ENCODE data around the gene PTPRD. TPM values are rescaled to one million over a fixed set of nuclear protein-coding genes. Genes with fewer than 3 reads are reported as not detected.

Gene PTPRD
- total RNA-seq, 2 donors from 2014 or later = 19.6 to 101 TPM

GRCh38 chr9:9186086-9186485 lies 1426.7 kb downstream of the PTPRD start:
- no peak for ATAC-seq (ENCODE audit: insufficient number of reproducible peaks, low FRiP score, low read depth)
- no peak overlapping the region for H3K4me3 ChIP-seq
- no peak overlapping the region for H3K27ac ChIP-seq
- no peaks in the 10 kb centered on the region for H3K9me3 ChIP-seq
- no peaks in the 10 kb centered on the region for H3K4me1 ChIP-seq (ENCODE audit: control insufficient read depth in 1 of 2, low read depth in 2 of 2)
- H3K27me3 ChIP-seq (replicated peaks; ENCODE audit: insufficient read depth) = no peaks in the 10 kb centered on the region
- DNase-seq (ENCODE audit: low spot score) = no peak
- no peak for TF ChIP-seq CTCF (IDR thresholded peaks at IDR 0.05)
- no peaks in the 10 kb centered on the region for H3K36me3 ChIP-seq

GRCh38 chr9:9182431-9182830 lies 1430.4 kb downstream of the PTPRD start:
- H3K36me3 ChIP-seq = no peaks in the 10 kb centered on the region
- no peaks in the 10 kb centered on the region for H3K9me3 ChIP-seq
- no peak overlapping the region for H3K27ac ChIP-seq
- ATAC-seq (ENCODE audit: insufficient number of reproducible peaks, low FRiP score, low read depth) (no peak), DNase-seq (ENCODE audit: low spot score) (no peak)
- no peak for TF ChIP-seq CTCF (IDR thresholded peaks at IDR 0.05)
- H3K4me3 ChIP-seq = no peak overlapping the region
- no peaks in the 10 kb centered on the region for H3K27me3 ChIP-seq (replicated peaks; ENCODE audit: insufficient read depth)
- H3K4me1 ChIP-seq (ENCODE audit: control insufficient read depth in 1 of 2, low read depth in 2 of 2) = no peaks in the 10 kb centered on the region

GRCh38 chr9:9177081-9177480 lies 1435.7 kb downstream of the PTPRD start:
- Histone ChIP-seq H3K4me3 (no peak overlapping the region), H3K9me3 (no peaks in the 10 kb centered on the region), H3K4me1 (ENCODE audit: control insufficient read depth in 1 of 2, low read depth in 2 of 2) (no peaks in the 10 kb centered on the region), H3K27ac (no peak overlapping the region), H3K36me3 (no peaks in the 10 kb centered on the region), H3K27me3 (replicated peaks; ENCODE audit: insufficient read depth) (no peaks in the 10 kb centered on the region)
- TF ChIP-seq CTCF (IDR thresholded peaks at IDR 0.05) = no peak
- ATAC-seq (ENCODE audit: insufficient number of reproducible peaks, low FRiP score, low read depth) (no peak), DNase-seq (ENCODE audit: low spot score) (no peak)

- H3K4me3 ChIP-seq = no peak overlapping the region
- TF ChIP-seq CTCF (IDR thresholded peaks at IDR 0.05) = no peak
- H3K27ac ChIP-seq = no peak overlapping the region
- no peaks in the 10 kb centered on the region for H3K36me3 ChIP-seq
- H3K4me1 ChIP-seq (ENCODE audit: control insufficient read depth in 1 of 2, low read depth in 2 of 2) = no peaks in the 10 kb centered on the region
- H3K27me3 ChIP-seq (replicated peaks; ENCODE audit: insufficient read depth) = no peaks in the 10 kb centered on the region
- H3K9me3 ChIP-seq = no peaks in the 10 kb centered on the region
- ATAC-seq (ENCODE audit: insufficient number of reproducible peaks, low FRiP score, low read depth) (no peak), DNase-seq (ENCODE audit: low spot score) (no peak)
Observed at GRCh38 chr9:9174358-9174757, 1438.4 kb downstream of the PTPRD start.

- ATAC-seq (ENCODE audit: insufficient number of reproducible peaks, low FRiP score, low read depth) = no peak
- Histone ChIP-seq H3K9me3 (no peaks in the 10 kb centered on the region), H3K4me3 (no peak overlapping the region), H3K36me3 (no peaks in the 10 kb centered on the region), H3K4me1 (ENCODE audit: control insufficient read depth in 1 of 2, low read depth in 2 of 2) (no peaks in the 10 kb centered on the region), H3K27me3 (replicated peaks; ENCODE audit: insufficient read depth) (no peaks in the 10 kb centered on the region), H3K27ac (no peak overlapping the region)
- DNase-seq (ENCODE audit: low spot score) = no peak
- no peak for TF ChIP-seq CTCF (IDR thresholded peaks at IDR 0.05)
Observed at GRCh38 chr9:9173264-9173663, 1439.5 kb downstream of the PTPRD start.
